Bronchial epithelial cell (primary cell): ENCODE data around the gene HDHD3. TPM values are rescaled to one million over a fixed set of nuclear protein-coding genes. Genes with fewer than 3 reads are reported as not detected.

Source experiments
- DNase-seq: peaks from one replicate; pipeline ENCODE4 v3.0.0-alpha.2; 2010; ENCODE audit warnings: low read depth
- FAIRE-seq: peaks from 2 replicates; lab custom pipeline; 2011; peaks lifted over from hg19 to GRCh38; lab: Jason Lieb, UNC
- H3K27me3 ChIP-seq: 2 replicates; pipeline ENCODE4 v1.5.1; 2011; ENCODE audit warnings: low read length; ENCODE audit not compliant: control insufficient read depth, insufficient read depth
- H3K36me3 ChIP-seq: 2 replicates; pipeline ENCODE4 v1.5.1; 2011; ENCODE audit warnings: low read length; ENCODE audit not compliant: control insufficient read depth, insufficient read depth
- H3K4me3 ChIP-seq: 2 replicates; pipeline ENCODE4 v1.5.1; 2011; ENCODE audit warnings: mild to moderate bottlenecking, low read depth, low read length, control low read depth
- total RNA-seq: library from RNA; depleted of rRNA; stranded (reverse); fragments of >200 nt; gene quantifications from 2 replicates; pipeline ENCODE4 v1.2.1, GENCODE V29; 2014
- TF ChIP-seq, protein P1 (sequence below): IDR thresholded peaks from 2 replicates; pipeline ENCODE4 v1.5.1; 2011; ENCODE audit warnings: mild to moderate bottlenecking, moderate library complexity, low read length, control low read depth, inconsistent platforms; ENCODE audit not compliant: insufficient read depth, severe bottlenecking

Gene HDHD3
- total RNA-seq, 1 donor from 2014 or later: 14.5 TPM

DNA sequence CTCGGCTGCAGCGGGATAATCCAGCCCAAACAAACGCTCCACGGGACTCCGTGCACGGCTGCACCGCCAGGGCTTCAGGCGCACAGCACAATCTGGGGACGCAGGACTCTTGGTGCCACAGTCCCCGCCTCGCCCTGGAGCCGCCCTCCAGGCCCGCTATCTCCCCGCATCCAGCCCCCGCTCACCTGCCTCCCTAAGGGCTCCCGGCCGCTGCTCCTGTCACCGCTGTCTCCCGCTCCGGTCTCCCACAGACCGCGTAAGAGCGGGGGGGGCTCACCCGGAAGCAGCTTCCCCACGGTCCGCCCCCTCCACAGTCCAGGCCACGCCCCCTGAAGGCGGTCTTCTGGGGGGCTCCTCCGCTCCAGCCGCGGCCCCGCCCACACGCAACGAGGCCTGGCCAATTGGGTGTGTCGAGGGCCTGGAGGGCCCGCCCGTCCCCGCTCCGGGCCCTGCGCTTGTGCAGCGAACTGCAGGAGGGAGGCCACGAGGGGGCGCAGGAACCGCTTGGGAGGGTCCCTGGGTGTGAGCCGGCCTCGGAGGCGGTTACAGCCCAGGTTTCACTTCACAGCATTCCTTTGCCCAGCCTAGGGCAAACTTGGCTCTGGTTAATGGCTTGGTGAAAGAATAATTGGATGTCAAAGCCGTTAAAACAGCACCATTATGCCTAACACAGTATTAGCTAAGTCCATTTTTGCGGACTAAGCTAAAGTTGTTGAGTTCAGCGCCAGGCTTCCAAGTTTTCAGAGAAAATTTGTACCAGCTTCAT lies 24.4 kb upstream of the HDHD3 start, which contains the start of gene ALAD:
ALAD (minus strand) TSS at position 258 of the 766 bp plus-strand sequence. CDS start 7,725 bp downstream, outside the sequence.
- FAIRE-seq (no peak), DNase-seq (peak; percentile 89)
- Histone ChIP-seq H3K36me3 (no peaks in the 10 kb centered on the region), H3K27me3 (no peaks in the 10 kb centered on the region), H3K4me3 (peak within 1 kb of the TSS; percentile 75)
- TF ChIP-seq, protein P1, sequence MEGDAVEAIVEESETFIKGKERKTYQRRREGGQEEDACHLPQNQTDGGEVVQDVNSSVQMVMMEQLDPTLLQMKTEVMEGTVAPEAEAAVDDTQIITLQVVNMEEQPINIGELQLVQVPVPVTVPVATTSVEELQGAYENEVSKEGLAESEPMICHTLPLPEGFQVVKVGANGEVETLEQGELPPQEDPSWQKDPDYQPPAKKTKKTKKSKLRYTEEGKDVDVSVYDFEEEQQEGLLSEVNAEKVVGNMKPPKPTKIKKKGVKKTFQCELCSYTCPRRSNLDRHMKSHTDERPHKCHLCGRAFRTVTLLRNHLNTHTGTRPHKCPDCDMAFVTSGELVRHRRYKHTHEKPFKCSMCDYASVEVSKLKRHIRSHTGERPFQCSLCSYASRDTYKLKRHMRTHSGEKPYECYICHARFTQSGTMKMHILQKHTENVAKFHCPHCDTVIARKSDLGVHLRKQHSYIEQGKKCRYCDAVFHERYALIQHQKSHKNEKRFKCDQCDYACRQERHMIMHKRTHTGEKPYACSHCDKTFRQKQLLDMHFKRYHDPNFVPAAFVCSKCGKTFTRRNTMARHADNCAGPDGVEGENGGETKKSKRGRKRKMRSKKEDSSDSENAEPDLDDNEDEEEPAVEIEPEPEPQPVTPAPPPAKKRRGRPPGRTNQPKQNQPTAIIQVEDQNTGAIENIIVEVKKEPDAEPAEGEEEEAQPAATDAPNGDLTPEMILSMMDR: peak; percentile 96

DNA sequence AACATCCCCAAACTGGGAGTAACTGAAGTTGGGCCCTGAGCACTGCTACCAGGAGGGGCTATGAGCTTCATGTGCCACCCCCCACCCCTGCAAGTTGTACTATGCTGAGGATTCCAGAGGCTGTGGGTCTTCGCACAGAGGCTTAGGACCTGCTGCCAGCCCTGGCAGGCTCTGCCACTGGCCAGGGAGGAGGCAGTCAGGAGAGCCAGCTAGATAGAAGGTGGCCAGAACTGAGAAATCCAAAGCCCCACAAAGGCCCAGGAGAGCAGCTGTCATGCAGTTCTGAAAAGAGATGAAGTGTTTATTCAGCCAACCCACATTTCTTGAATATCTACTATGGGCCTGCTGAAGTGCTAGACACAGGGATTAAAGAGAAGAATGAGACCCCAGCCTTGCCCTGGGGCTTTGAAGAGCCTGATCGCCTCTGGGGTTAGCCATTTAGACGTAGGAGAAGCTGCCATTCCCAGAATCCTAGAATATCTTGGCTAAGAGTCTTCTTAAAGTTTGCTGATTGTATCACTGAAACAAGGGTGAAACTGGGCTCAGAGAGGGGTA lies 22.9 kb upstream of the HDHD3 start:
- H3K27me3 ChIP-seq: no peaks in the 10 kb centered on the region
- no peaks in the 10 kb centered on the region for H3K36me3 ChIP-seq
- DNase-seq (no peak), FAIRE-seq (no peak)
- H3K4me3 ChIP-seq: no peak overlapping the region
- TF ChIP-seq, protein P1: no peak

DNA sequence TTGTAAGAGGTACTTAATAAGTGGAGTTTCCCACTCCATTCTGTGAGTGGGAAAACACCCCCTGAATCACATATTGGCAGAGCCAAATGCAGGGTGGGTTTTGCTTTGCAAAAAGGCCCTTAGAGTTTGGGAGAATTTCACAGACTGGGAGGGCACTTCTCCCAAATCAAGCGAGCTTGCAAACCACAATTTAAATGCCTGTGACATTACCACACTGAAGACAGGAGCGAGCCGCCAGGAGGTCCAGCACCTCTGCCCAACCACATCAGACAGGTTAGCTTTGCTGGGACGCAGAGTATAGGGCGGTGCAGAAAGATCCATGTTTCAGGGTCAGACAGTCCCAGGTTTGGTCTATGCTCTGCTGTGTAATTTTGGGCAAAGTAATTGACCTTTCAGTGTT lies 22.0 kb upstream of the HDHD3 start:
- FAIRE-seq: no peak
- no peak for DNase-seq
- Histone ChIP-seq H3K27me3 (no peaks in the 10 kb centered on the region), H3K4me3 (no peak overlapping the region), H3K36me3 (no peaks in the 10 kb centered on the region)
- TF ChIP-seq, protein P1: no peak

DNA sequence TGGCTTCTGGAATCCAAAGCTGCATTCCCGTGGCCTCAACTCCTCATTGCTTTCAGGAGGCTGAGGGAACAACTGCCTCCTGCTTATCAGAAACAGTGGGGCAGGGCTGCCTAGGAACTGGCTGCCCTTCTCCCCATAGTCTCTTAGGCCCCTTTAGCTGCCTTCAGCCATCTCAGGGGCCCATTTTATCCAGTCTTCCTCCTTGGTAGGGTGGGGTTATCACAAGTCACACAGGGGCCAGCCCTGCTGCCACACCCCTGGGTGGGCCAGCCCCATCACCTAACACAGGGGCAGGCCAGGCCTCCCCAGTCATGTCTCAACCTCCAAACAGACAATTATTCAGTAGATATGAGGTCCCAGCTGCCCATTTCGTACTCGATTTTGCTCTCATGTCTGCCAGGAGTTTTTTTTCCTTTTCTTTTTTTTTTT lies 20.4 kb upstream of the HDHD3 start:
- TF ChIP-seq, protein P1: no peak
- H3K4me3 ChIP-seq: no peak overlapping the region
- FAIRE-seq: no peak
- no peak for DNase-seq
- no peaks in the 10 kb centered on the region for H3K27me3 ChIP-seq
- no peaks in the 10 kb centered on the region for H3K36me3 ChIP-seq

DNA sequence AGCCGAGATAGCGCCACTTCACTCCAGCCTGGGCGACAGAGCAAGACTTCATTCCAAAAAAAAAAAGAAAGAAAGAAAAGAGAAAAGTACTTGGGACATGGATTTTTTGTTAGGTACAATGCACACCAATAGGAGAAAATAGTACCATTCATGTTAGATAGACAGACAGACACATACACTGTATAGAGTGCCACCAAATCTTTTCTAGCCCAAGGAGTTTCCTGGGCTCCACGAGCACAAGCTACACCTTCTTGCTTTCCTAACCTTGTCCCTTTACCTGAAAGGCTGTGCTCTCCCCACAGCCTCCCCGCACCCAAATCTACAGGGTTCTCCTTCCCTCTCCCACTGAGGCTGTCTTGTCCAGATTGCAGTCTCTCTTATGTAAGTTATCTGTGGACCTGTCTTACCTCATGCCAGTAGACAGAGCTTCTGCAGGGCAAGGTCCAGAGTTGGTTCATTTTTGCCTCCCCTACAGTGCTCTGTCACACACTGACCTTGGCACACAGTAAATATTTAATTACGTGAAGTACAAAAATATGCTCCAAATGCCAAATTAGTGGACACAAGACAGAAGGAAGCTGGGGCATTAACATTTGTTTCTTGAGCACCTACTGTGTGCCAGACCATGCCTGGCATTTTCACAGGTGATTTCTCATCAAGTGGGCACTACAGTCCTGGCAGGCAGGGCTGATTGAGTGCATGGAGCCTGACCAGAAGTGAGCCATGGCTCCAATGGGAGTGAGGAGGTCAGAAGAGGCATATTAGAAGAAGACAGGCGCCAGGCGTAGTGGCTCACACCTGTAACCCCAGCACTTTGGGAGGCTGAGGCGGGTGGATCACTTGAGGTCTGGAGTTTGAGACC lies 18.4 kb upstream of the HDHD3 start:
- no peak overlapping the region for H3K4me3 ChIP-seq
- peaks cover 9% of the 10 kb centered on the region for H3K36me3 ChIP-seq
- H3K27me3 ChIP-seq: no peaks in the 10 kb centered on the region
- TF ChIP-seq, protein P1: no peak
- FAIRE-seq: no peak
- DNase-seq: no peak
